Left kidney (tissue), 8 donors: ENCODE data around the gene PRKAR1B. TPM values are rescaled to one million over a fixed set of nuclear protein-coding genes. Genes with fewer than 3 reads are reported as not detected.

ENCODE experiments used
- DNase-seq: peaks from one replicate; pipeline ENCODE4 v3.0.0-alpha.2; 2013
- long read RNA-seq, 8 donors: transcript quantifications; one replicate each; lab custom pipeline, GENCODE V29; 2026
- polyA plus RNA-seq: library from polyadenylated mRNA; unstranded; fragments of 120-200 nt; gene quantifications from one replicate; pipeline ENCODE4 v1.2.1, GENCODE V29; 2013; ENCODE audit not compliant: insufficient read length

Gene PRKAR1B
- polyA plus RNA-seq, result 33.7 TPM
- long read RNA-seq, donor 1, transcript PRKAR1B-201 (11 exons, 2,007 nt), result major isoform, 10 of 79 reads
- long read RNA-seq, donor 1, partial matches to known transcripts, result 46 of 79 reads
- long read RNA-seq, donor 1, other reads (novel, unspliced or antisense), result 17 of 79 reads
- long read RNA-seq, donor 2, transcript PRKAR1B-201 (11 exons, 2,007 nt), result major isoform, 9 of 22 reads
- long read RNA-seq, donor 2, partial matches to known transcripts, result 5 of 22 reads
- long read RNA-seq, donor 2, other reads (novel, unspliced or antisense), result 7 of 22 reads
- long read RNA-seq, donor 3, partial matches to known transcripts, result 0 of 16 reads
- long read RNA-seq, donor 3, other reads (novel, unspliced or antisense), result 12 of 16 reads
- long read RNA-seq, donor 4, result 0 reads
- long read RNA-seq, donor 5, transcript PRKAR1B-201 (11 exons, 2,007 nt), result major isoform, 8 of 51 reads
- long read RNA-seq, donor 5, partial matches to known transcripts, result 0 of 51 reads
- long read RNA-seq, donor 5, other reads (novel, unspliced or antisense), result 39 of 51 reads
- long read RNA-seq, donor 6, transcript PRKAR1B-201 (11 exons, 2,007 nt), result major isoform, 12 of 28 reads
- long read RNA-seq, donor 6, partial matches to known transcripts, result 0 of 28 reads
- long read RNA-seq, donor 6, other reads (novel, unspliced or antisense), result 12 of 28 reads
- long read RNA-seq, donor 7, transcript PRKAR1B-201 (11 exons, 2,007 nt), result major isoform, 10 of 48 reads
- long read RNA-seq, donor 7, partial matches to known transcripts, result 5 of 48 reads
- long read RNA-seq, donor 7, other reads (novel, unspliced or antisense), result 26 of 48 reads
- long read RNA-seq, donor 8, partial matches to known transcripts, result 0 of 5 reads
- long read RNA-seq, donor 8, other reads (novel, unspliced or antisense), result 0 of 5 reads

GRCh38 chr7:727104-727805, at the start of gene PRKAR1B:
TSS of gene PRKAR1B (minus strand) at chr7:727281. CDS start at chr7:711505, 15,776 bp downstream.
- no peak for DNase-seq

- no peak for DNase-seq
Observed at GRCh38 chr7:776381-776780, 49.3 kb upstream of the PRKAR1B start.

- no peak for DNase-seq
Observed at GRCh38 chr7:774161-775109, 47.4 kb upstream of the PRKAR1B start.

DNA sequence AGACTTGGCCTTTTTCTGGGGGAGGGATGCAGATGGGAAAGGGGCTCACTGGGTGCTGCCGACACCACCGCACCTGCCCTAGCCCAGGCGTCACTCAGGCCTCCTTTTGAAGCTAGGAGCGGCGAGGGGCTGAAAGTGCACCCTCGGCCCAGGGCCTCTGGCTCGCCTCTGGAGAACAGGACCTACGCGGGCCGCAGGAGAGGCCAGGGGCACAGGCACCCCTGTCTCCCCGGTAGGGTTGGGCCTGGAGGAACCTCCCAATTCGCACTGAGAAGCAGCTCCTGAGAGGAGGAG, 46.5 kb upstream of the PRKAR1B start:
- no peak for DNase-seq

DNA sequence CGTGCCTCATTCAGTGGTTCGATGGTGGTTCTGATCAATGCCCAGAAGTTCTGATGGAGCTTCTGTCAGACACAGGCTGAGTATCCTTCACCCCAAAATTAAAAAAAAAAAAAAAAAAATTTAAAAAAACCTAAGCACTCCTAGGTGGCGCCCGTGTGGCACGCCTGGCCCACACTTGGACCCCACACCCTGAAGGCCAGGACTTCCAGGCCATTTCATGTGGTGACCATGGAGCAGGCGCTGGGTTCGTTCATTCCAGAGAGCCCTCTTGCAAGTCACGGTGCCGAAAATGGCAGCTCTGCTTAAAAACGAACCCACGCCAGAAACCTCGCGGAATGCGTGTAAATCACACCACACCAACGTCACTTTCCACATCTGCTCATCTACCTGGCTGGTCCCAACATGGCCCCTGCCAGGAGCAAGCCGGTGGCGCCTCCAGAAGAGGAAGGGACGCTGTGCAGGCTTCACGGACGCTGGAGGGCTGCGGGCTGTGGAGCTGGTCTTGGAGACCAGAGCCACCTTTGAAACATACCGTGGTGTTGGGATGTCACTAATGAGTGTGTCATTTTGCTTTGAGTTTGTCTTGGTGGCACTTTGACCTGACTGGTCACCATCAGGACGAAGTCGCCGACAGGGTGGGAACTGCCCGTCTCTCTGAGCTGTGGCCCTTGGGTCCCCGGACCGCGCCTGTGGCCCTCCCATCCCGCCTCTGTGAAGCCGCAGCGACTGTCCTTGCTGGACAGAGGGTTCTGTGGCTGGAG, 46.0 kb upstream of the PRKAR1B start:
- no peak for DNase-seq

DNA sequence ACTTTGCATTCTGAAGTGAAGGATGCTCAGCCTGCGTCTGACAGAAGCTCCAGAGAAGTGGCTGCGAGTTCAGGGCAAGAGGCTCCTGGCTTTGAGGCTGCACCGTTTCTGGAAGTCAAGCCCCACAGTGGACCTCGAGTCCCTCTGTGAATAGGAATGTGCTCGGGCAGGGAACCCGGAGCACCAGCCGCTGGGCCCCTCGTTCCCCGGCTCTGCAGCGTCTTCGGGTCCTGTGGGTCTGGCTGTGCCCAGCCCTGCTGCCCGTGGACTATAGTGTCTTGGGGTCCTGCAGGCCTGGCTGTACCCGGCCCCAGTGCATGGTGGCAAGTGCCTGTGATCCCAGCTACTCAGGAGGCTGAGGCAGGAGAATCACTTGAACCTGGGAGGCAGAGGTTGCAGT, 45.3 kb upstream of the PRKAR1B start:
- no peak for DNase-seq

DNA sequence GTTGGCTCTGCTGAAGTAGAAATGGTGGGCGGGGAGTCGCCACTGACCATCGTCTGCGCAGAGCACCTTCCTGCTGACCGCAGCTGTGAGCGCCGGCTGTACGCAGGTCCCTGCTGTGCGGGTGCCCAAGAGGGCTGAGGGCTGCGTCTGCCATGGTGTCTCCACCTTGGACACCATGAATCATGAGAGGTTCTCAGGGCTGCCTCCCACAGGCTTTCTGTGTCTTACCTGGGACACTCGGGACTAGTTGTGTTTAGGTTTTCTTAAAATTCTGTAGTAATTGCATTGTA, 44.9 kb upstream of the PRKAR1B start:
- no peak for DNase-seq

DNA sequence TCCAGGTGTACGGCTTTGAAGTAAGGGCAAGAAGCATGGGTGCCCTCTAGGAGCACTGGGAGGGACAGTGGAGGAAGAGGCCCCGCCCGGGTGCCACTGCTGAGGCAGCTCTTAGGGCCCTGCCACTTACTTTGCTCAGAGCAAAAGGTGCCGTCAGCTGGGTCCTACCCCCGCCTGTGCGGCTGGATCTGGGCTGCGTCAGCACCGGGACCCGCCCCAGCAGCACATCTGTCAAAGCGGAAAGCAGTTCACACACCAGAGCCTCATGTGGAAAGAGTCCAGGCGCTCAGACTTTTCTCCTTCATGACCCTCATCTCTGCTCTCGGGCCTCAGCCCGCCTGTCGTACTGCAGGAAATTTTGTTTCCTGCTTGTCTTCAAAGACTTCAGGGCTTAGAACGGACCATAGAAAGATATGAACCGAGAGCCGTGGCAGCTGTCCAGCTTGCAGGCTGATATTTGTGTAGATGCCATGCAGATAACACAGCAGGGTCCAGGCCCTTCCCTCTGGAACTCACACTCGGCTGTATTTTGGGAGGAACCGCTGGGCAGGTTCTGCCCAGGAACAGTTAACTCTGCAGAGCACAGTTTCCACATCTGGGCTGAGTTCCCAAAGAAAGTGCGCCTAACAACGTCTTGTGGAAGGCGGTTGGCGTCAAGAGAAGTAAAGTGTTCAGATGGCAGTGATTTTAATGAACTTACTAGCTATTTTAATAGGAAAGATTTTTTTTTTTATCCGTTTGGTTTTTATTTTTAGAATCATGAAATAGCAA, 44.3 kb upstream of the PRKAR1B start:
- DNase-seq, result peak; percentile 74

DNA sequence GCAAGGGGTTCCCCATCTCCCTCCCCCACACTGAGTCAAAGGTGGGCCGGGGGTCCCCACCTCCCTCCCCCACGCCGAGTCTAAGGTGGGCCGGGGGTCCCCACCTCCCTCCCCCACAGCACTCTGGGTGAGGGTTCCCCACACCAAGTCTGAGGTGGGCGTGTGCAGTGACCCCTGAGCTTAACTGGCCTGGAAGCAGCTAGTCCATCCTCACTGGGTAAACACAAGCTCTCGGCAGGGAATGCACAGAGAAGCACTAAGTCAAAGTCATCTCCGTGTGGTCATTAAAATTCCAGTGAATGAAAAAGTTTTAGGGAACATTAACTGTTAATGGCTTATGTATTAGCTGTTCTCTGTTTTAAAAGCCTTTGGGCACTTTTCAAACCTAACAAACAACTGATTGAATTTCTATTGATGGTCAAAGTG, 43.7 kb upstream of the PRKAR1B start:
- DNase-seq, result peak; percentile 78

DNA sequence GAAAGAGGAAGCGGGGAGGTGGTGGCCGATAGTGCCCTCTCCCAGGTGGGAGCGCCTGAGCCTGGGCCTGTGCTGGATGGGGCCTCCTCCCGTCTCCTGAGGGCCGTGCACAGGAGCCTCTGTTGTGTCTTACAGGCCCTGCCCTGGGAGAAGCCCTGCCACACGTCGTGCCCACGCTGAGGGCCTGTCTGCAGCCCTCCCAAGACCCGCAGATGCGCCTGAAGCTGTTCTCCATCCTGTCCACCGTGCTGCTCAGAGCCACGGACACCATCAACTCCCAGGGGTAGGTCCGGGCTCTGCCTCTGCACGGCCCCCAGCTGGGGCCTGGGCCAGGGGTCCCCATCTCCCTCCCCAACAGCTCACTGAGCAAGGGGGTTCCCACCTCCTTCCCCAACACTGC, 43.3 kb upstream of the PRKAR1B start:
- no peak for DNase-seq

GRCh38 chr7:768881-769504, 41.9 kb upstream of the PRKAR1B start:
- DNase-seq, result no peak

GRCh38 chr7:767941-768731, 41.1 kb upstream of the PRKAR1B start:
- peak; percentile 73 for DNase-seq

DNA sequence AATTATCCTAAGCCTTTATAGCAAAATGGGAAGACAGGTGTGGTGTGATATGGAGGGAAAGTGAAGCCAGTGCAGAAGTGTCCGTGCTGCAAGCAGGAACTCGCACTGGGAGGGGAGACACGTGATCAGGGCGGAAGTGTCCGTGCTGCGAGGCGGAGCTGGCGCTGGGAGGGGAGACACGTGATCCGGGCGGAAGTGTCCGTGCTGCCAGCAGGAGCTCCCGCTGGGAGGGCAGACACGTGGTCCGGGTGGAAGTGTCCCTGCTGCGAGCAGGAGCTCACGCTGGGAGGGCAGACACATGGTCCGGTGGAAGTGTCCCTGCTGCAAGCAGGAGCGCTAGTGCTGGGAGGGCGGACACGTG, 40.5 kb upstream of the PRKAR1B start:
- peak; percentile 60 for DNase-seq

GRCh38 chr7:765383-765782, 38.3 kb upstream of the PRKAR1B start:
- DNase-seq, result no peak

DNA sequence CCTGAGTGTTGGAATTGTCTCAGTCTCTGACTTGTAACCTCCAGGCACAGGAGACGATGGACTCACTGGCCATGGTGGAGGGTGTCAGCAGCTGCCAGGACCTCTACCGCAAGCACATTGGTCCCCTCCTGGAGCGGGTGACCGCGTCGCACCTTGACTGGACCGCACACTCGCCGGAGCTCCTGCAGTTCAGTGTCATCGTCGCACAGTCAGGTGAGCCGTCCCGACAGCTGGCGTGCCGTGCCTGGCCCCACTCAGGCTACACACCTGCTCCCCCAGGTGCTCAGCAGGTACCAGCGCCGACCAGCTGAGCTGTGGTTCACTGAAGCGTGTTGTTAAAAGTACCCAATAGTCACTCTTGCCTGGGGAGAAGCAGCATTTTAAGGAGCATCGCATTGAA, 36.7 kb upstream of the PRKAR1B start:
- DNase-seq, result no peak

- no peak for DNase-seq
Observed at GRCh38 chr7:762885-763284, 35.8 kb upstream of the PRKAR1B start.

- DNase-seq, result no peak
Observed at GRCh38 chr7:761631-762030, 34.5 kb upstream of the PRKAR1B start.

DNA sequence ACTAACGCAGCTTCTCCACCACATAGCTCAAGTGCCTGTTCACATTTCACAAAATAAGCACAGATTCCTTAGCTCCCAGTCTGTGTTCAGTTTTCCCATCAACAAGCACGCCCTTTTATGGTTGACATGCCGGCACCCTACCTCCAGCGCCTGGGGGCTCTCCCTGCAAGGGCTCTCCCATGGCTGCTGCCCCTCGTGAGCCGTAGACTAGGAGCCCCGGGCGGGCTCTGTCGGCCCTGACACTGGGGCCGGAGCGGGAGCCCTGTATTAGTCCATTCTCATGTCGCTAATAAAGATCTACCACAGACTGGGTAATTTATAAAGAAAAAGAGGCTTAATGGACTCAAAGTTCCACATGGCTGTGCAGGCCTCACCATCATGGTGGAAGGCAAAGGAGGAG, 34.0 kb upstream of the PRKAR1B start:
- DNase-seq, result no peak

DNA sequence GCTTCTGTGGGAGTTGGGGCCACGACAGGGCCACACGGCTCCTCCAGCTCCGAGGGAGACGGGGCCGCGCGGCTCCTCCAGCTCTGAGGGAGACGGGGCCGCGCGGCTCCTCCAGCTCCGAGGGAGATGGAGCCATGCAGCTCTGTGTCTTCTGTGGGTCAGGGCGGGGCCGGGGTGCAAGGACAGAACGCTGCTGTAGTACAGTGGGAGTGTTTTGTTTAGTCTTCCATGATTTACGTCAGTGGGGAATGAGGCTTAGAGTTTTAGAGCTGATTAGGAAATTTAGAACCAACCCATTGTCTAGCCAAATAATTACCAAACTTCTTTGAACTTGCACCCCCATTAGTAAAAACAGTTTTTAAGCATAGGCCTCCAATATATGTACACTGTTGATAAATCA, 32.9 kb upstream of the PRKAR1B start:
- no peak for DNase-seq
